HS-27A (cell line): ENCODE measurements around the gene ARMC5.
A peak's percentile ranks its signal among the peaks of the same experiment; 100 is the strongest.
"Not testable (repeated sequence)": the region's sequence is repeated elsewhere in the genome, so short reads cannot be mapped to it uniquely, and the experiment has no call there.

ENCODE experiments used
- DNase-seq: peaks from one replicate; pipeline ENCODE4 v3.0.0-alpha.2; 2012; ENCODE audit warnings: low read depth, missing footprints

The ARMC5 gene, protein sequence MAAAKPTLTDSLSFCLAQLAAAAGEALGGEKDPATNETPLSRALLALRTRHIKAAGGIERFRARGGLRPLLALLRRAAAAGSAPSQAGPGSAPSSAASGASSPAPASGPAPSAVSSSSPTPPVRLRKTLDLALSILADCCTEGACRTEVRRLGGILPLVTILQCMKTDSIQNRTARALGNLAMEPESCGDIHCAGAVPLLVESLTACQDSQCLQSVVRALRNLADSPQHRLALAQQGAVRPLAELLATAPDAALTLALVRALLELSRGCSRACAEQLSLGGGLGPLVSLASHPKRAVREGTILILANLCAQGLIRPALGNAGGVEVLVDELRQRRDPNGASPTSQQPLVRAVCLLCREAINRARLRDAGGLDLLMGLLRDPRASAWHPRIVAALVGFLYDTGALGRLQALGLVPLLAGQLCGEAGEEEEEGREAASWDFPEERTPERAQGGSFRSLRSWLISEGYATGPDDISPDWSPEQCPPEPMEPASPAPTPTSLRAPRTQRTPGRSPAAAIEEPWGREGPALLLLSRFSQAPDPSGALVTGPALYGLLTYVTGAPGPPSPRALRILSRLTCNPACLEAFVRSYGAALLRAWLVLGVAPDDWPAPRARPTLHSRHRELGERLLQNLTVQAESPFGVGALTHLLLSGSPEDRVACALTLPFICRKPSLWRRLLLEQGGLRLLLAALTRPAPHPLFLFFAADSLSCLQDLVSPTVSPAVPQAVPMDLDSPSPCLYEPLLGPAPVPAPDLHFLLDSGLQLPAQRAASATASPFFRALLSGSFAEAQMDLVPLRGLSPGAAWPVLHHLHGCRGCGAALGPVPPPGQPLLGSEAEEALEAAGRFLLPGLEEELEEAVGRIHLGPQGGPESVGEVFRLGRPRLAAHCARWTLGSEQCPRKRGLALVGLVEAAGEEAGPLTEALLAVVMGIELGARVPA

DNA sequence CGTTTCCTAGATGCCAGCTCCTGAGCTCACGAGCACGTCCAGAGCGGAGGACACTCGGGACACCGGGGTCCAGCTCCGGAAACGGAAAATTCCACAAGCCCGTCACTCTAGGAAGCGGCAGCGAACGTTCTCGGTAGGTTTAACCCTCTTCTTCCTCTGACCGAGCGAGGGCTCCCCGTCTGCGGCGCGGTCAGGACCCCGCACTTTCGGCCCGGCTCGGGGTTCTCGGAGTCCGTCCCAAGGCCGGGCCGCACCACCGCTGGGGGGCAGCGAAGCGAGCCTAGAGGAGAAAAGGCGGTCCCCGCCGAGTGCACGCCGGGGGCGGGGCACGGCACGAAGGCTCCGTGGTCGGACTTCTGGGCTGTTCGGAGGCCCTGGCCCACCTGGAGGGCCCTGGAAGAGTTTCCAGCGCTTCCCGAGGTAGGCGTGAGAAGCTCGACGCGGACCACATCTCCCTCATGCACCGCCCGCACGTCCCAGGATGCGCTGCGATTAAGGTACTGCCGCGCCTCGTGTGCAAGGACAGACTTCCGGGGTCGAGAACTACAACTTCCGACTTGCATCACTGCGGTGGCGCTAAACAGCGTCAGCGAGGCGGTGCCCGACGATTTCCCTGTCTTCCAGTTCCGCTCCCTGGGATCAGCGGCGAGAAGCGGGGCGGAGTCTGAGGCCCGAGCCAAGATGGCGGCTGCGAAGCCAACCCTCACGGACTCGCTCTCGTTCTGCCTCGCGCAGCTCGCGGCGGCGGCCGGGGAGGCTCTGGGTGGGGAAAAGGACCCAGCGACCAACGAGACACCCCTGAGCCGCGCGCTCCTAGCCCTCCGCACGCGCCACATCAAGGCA lies at the start of gene ARMC5:
TSS of gene ARMC5 (plus strand) at position 658 of the 843 bp plus-strand sequence. CDS start at position 682, 24 bp downstream.
- DNase-seq, result peak; percentile 95

DNA sequence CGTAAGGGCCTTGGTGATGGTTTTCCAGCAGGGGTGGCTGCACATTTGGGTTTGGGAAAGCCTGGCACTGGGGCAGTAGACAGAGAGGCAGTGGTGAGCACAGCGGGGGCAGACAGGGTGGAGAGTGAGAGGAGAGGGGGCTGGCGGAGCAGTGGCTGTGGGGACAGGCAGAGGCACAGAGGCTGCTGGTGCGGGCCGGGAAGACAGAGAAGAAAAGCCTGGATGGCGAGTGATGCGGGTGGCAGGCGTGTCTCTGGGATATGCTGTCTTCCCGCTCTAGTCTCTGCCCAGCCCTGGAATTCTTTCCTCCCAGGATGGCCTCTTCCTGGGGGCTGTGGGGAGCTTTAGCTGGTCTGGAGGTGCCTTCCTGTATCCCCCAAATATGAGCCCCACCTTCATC lies 49.2 kb upstream of the ARMC5 start:
- DNase-seq, result no peak

DNA sequence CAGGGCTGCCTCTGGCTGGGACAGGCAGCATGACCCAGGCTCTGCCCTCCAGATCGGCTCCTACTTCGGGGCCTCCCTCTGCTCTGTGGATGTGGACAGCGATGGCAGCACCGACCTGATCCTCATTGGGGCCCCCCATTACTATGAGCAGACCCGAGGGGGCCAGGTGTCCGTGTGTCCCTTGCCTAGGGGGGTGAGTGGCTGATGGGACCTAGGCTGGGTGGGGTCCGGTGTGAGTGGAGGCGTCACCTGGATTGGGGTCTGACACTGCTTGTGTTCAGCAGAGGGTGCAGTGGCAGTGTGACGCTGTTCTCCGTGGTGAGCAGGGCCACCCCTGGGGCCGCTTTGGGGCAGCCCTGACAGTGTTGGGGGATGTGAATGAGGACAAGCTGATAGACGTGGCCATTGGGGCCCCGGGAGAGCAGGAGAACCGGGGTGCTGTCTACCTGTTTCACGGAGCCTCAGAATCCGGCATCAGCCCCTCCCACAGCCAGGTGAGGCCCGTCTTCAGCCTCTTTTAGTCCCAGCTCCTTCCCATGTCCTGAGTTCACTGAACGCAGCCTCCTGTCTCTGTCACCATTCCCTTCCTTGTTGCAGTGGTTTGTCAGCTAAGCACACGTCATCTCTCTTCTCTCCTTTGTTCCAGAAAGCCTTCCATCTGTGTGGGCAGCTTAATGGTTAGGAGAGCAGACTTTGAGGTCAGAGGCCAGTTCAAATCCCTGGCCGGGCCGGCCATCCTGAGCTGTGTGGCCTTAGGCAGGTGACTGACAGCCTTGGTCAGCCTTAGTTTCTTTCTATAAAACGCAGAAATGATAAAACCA lies 48.1 kb upstream of the ARMC5 start:
- no peak for DNase-seq

DNA sequence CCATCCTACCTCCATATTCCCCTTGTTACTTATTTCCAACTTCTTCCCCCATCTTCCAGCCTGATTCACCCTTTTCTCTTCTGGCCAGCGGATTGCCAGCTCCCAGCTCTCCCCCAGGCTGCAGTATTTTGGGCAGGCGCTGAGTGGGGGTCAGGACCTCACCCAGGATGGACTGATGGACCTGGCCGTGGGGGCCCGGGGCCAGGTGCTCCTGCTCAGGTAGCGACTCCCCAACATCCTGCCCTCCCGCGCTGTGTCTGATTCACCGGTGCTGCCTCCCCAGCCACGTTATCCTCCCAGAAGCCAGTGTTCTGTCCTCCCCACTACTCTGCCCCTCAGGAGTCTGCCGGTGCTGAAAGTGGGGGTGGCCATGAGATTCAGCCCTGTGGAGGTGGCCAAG lies 46.6 kb upstream of the ARMC5 start:
- no peak for DNase-seq

DNA sequence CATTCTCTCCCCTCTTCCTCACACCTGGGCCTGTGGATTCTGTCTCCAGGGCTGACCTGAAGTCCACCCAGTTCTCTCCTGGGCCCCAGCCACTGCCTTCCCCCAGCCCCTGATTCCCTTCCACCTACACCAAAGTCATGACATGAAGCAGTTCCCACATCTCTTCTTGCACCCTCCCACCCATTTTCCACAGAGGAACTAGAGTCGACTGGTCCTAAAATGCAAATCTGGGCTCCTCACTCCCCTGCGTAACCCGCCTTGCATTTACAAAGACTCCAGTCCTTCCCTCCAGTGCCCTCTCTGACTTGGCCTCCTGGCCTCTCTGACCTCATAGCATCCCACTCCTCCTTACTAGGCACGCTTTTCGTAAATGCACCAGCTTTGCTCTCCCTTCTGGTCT lies 45.9 kb upstream of the ARMC5 start:
- DNase-seq, result no peak

DNA sequence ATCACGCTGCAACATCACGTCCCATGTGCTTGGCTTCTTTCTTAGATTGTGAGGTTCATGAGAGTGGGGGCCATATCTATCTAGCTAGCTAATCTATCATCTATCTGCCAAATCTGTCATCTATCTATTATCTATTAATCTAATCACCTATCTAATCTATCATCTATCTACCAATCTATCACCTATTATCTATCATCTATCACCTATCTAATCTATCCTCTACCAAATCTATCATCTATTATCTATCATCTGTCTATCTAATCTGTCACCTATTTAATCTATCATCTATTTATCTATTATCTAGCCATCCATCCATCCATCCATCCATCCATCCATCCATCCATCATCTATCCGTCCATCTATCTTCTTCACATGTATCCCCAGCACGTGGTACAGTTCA lies 45.4 kb upstream of the ARMC5 start:
- no peak for DNase-seq

DNA sequence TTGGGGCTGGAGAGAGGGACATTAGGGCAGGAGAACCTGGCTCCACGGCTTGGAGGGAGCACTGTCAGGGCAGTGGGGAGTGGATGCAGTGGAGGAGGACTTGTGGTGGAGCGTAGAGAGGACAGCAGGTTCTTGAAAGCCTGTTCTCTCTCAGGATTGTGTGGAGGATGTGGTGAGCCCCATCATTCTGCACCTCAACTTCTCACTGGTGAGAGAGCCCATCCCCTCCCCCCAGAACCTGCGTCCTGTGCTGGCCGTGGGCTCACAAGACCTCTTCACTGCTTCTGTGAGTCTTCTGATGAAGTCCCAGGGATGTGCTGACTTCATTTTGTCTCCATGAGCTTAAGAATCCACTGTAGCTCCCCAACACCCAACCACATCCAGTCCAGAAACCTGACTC lies 44.6 kb upstream of the ARMC5 start:
- no peak for DNase-seq

DNA sequence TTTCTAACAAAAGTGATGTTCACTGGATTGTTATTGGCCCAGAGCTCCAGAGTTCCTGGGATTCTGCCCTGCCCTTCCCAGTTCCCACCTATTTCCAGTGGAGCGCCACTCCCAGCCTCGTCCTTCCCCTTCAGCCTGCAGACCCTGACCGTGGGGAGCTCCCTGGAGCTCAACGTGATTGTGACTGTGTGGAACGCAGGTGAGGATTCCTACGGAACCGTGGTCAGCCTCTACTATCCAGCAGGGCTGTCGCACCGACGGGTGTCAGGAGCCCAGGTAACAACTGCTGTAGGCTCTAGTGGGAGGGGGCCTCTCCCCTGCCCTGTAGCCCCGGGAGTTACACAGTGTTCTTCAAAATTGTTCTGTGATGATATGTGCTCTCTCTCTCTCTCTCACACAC lies 42.9 kb upstream of the ARMC5 start:
- DNase-seq, result no peak

DNA sequence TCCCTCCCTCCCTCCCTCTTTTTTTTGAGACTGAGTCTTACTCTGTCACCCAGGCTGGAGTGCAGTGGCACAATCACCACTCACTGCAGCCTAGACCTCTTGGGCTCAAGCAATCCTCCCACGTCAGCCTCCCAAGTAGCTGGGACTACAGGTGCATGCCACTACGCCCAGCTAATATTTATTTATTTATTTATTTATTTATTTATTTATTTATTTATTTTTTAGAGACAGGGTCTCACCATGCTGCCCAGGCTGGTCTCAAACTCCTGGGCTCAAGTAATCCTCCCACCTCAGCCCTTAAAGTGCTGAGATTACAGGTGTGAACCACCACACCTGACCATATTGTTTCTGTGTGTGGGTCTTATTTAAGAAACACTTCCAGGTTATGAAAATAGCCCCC lies 42.3 kb upstream of the ARMC5 start:
- not testable (repeated sequence) for DNase-seq

DNA sequence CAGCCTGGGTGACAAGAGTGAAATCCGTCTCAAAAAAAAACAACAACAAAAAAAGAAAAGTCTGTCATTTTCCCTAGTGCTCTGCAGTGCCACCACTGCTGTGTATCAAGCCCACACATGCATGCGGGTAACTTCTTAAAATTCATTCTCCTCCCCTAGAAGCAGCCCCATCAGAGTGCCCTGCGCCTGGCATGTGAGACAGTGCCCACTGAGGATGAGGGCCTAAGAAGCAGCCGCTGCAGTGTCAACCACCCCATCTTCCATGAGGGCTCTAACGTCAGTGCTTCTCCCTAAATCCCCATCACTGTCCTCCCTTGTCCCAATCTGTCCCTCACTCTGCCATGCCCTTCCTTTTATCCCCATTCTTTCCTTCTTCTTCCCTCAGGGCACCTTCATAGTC lies 41.4 kb upstream of the ARMC5 start:
- DNase-seq, result no peak

DNA sequence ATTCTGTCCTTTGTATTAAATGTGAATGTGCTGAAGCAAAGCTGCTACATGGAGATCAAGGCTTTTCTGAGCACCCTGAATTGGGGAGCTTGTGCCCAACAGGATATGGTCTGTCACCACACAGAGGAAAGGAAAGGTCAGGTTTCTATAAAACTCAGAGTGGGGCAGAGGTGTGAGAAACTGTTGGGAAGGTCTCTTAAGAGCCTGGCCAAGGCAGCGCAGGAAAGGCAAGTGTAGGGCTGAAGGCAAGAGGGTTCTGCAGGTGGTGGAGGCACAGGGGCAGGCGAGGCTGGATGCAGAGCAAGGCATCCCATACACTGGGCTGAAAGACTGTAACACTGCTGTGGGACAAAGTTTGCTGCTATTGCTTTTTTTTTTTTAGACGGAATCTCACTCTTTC lies 39.3 kb upstream of the ARMC5 start:
- no peak for DNase-seq

DNA sequence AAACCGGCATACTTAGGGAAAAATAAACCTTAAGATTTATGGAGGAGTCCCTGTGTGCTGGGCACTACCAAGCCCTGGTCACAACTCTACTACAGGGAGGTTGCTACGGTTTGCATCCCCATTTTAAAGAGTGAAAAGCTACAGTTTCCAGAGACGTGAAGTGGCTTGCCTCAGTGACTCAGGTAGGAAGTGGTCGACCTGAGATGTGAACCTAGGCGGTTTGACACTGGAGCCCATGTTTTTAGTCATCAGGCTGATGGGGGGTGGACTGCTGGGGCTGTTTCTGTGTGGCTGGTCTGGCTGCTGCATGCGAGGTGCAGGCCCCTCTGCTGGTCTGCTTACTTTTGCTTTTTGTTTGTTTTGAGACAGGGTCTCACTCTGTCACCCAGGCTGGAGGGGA lies 37.7 kb upstream of the ARMC5 start:
- no peak for DNase-seq

DNA sequence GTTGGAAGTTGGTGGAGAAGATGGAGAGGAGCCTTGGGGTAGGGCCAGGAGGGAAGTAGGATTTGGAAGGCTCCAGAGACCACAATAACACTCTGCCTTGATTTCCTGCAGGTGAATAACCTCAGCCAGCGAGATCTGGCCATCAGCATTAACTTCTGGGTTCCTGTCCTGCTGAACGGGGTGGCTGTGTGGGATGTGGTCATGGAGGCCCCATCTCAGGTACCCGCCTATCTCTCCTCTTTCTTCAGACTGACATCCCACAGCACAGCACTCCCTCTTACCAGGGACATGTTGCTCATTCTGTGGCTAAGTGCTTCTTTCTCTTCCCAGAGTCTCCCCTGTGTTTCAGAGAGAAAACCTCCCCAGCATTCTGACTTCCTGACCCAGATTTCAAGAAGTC lies 36.1 kb upstream of the ARMC5 start:
- DNase-seq, result no peak

DNA sequence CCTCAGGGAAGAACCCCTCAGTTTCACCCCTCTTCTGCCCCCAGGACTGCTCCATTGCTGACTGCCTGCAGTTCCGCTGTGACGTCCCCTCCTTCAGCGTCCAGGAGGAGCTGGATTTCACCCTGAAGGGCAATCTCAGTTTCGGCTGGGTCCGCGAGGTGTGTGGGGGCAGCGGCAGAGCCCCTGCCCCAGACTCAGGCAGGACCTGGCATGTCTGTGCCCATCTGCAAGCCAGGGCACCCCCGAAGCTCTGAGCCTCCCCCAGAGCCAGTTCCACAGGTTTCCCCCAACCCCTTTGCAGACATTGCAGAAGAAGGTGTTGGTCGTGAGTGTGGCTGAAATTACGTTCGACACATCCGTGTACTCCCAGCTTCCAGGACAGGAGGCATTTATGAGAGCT lies 35.5 kb upstream of the ARMC5 start:
- no peak for DNase-seq

DNA sequence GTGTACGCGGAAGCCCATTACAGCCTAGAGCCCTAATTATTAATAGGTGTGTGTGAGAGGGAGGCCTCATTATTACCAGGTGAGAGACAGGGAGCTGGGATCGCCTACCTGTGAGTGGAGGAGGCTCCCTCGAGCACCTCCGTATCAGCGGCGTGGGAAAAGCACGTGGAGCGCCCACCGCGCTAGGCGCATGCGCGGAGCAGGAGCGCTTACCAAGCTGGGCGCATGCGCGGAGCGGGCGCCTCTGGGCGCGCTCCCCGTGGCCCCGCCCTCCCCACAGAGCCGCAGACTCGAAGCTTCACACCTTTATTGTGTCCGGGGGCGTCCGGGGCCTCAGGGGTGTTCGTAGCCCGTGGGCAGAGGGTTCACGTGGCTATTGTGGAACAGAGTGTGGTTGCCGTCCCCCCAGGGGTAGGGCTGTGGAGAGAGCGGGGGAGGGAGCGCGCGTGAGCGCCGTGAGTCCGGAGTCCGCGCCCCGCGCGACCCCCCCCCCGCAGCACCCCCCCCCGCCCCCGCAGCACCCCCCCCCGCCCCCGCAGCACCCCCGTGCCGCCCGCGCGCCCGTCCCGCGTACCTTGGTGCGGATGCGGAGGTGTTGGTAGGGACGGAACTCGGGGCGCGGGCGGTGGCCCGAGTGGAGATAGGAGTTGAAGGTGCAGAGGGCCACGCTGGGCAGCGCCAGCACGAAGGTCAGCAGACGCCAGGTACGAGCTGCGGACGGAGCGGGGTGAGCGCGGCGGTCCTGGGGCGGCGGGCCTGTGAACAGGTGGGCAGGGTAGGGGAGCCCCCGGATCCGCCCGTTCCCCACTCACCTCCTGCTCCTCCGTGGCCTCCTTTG lies 31.6 kb upstream of the ARMC5 start:
- no peak for DNase-seq

DNA sequence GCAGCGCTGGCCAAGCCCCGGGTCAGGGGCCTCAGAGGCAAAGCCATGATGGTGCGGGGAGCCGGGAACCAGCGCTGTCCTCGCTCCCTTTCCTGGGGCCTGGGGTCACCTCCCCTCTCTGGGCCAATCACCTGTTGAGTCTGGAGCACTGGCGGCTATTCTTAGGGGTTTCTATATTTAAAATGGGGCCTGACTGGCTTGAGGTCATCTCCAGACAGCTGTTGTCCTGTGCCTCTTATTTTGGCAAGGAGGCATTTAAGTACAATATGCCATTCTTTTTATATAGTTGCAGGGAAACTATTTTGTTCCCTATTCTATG lies 31.1 kb upstream of the ARMC5 start, which contains the start of gene COX6A2:
TSS of gene COX6A2 (minus strand) at position 82 of the 319 bp plus-strand sequence. CDS start at position 47, 35 bp downstream.
- no peak for DNase-seq

DNA sequence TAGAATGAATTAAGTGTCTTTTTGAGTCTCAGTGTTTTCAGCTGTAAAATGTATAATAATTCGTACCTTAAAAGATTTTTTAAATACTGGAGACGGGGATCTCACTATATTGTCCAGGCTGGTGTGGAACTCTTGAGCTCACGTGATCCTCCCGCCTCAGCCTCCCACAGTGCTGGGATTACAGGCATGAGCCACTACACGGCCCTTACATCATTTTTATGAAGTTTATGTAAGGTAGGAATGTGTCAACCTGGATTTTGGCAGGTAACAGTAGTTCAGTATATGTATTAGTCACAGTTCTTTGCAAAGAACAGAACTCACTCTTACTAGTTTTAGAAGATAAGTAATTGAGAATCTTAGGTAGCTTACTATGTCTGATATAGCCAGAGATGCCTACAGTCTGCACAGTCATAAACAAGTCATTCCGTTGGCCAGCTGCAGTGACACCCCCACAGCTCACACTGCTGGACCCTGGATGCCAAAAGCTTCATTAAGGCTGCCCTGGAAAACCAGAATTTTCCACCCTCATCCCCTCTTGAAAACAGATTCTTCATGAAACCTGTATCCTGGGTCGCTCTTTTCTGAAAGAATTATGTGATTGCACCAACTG lies 30.6 kb upstream of the ARMC5 start:
- DNase-seq, result no peak

DNA sequence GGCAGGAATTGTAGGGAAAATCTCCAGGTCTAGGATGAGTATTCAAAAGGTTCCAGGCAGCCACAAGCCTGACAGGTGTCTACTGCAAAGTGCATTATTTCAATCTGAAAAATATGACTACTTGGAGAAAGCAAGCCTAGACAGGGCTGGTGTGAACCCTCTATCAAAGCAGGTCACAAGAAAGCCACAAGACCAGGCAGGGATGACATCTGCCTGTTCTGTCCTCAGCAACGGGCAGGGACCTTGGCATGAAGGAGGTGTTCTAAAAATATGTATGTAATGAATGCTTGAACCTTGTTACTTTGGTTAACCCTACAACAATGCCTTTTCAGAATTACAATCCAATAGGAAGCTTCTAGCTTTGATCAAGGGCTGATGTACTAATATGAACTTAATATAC lies 30.0 kb upstream of the ARMC5 start:
- no peak for DNase-seq

DNA sequence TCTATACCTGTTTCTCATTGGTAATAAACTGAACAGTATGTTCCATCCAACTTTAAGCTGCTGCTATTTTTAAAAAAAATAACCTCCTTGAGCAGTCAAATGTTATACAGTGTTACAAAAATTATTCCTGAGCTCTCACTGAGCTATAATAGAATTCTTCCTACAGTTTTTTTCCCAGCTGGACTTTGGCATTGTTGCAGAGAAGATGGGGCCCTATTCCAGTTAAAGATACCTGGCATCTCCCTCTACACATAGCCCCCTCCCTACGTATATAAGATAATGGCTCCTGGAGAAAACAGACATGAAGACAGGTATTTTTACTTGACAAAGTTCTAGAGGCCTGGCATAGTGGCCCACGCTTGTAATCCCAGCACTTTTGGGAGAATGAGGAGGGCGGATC lies 29.5 kb upstream of the ARMC5 start:
- no peak for DNase-seq
